ENCODE data around the gene RPGRIP1L. TPM values are rescaled to one million over a fixed set of nuclear protein-coding genes. Genes with fewer than 3 reads are reported as not detected.

RPGRIP1L gene
- total RNA-seq, 3 donors from 2014 or later (not counting 1 experiment from before 2014, with no cell fraction given), result 2.3 to 3.0 (median 2.6) TPM

DNA sequence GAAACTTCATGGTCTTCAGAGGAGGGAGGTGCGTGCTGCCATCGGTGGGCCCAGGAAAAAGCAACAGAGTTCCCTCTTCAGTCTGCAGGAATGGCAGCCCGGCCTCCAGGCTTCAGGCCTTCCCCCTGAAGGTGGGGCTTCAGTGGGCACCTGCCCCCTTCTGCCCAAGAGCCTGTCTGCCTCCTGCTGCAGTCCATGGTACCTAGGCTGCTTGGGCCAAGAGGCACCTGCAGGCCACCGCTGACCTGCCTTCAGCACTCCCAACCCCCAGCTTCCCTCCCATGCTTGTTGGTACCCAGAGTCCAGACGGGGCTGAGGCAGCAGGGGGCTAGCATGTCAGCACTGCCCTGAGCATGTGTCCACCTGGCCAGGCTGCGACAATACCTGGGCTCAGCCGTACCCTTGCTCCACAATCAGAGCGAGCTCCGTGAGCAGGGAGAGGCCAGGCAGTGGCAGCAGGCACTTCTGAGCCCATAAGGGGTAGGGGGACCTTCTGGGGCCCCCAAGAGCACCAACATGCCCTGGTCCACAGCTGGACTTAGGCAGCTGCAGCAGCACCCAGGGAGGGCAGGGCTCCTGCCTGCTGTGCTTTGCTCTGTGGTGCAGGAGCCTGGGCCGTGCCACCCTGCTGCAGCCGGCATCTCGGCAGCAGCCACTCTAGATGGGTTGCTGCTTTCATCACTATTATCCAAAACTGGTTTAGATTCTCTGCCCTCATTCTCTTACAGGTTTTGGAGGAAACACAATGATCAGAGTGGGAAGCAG, 123.4 kb downstream of the RPGRIP1L start:
- Mint-ChIP-seq H3K4me1 (no peaks in the 10 kb centered on the region), H3K27me3 (ENCODE audit: low read depth in 2 of 2) (peaks cover 2 to 7% of the 10 kb centered on the region in 2 donors), H3K36me3 (no peaks in the 10 kb centered on the region), H3K27ac (no peak overlapping the region), H3K4me3 (no peak overlapping the region), H3K9me3 (no peaks in the 10 kb centered on the region)
- Histone ChIP-seq H3K27me3 (ENCODE audit: control insufficient read depth, insufficient read depth, low read length) (no peaks in the 10 kb centered on the region), H3K27ac (ENCODE audit: low read length) (no peak overlapping the region), H3K4me3 (ENCODE audit: low read length) (no peak overlapping the region), H3K9me3 (ENCODE audit: control insufficient read depth, insufficient read depth, low read length) (no peaks in the 10 kb centered on the region), H3K36me3 (ENCODE audit: control insufficient read depth, insufficient read depth, low read length) (no peaks in the 10 kb centered on the region), H3K4me1 (ENCODE audit: control insufficient read depth, insufficient read depth, low read length) (no peaks in the 10 kb centered on the region)
- WGBS (ENCODE audit: insufficient coverage), result 87% methylated on average over 12 of the region's 12 CpGs
- TF ChIP-seq, protein P1, sequence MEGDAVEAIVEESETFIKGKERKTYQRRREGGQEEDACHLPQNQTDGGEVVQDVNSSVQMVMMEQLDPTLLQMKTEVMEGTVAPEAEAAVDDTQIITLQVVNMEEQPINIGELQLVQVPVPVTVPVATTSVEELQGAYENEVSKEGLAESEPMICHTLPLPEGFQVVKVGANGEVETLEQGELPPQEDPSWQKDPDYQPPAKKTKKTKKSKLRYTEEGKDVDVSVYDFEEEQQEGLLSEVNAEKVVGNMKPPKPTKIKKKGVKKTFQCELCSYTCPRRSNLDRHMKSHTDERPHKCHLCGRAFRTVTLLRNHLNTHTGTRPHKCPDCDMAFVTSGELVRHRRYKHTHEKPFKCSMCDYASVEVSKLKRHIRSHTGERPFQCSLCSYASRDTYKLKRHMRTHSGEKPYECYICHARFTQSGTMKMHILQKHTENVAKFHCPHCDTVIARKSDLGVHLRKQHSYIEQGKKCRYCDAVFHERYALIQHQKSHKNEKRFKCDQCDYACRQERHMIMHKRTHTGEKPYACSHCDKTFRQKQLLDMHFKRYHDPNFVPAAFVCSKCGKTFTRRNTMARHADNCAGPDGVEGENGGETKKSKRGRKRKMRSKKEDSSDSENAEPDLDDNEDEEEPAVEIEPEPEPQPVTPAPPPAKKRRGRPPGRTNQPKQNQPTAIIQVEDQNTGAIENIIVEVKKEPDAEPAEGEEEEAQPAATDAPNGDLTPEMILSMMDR (IDR thresholded peaks at IDR 0.05), result no peak
- DNase-seq, result no peak
- intact Hi-C loops (cut with micrococcal nuclease), result no loop called here
- no peak for ATAC-seq

DNA sequence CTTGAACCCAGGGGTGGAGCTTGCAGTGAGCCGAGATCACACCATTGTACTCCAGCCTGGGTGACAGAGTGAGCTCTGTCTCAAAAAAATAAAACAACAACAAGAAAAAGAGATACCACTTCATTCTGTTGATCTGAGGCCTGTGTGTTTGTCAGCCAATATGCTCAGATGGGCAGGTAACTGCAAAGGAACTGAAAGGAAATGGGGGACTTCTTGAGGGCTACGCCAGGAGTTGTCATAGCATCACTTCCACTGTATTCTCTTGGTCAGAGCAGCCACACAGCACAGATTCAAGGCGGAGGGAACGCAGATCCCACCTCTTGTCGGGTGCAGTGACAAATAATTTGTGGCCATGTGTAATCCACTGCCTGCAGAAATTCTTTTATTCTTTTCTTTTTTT, 126.8 kb downstream of the RPGRIP1L start:
- DNase-seq, result no peak
- Mint-ChIP-seq H3K36me3 (peaks cover 13% of the 10 kb centered on the region), H3K4me3 (no peak overlapping the region), H3K9me3 (peaks cover 0 to 4% of the 10 kb centered on the region in 2 donors), H3K27me3 (ENCODE audit: low read depth in 2 of 2) (peaks cover 2 to 7% of the 10 kb centered on the region in 2 donors), H3K27ac (no peak overlapping the region), H3K4me1 (no peaks in the 10 kb centered on the region)
- H3K36me3 ChIP-seq (ENCODE audit: control insufficient read depth, insufficient read depth, low read length), result no peaks in the 10 kb centered on the region
- H3K4me1 ChIP-seq (ENCODE audit: control insufficient read depth, insufficient read depth, low read length), result no peaks in the 10 kb centered on the region
- no peak for ATAC-seq
- H3K4me3 ChIP-seq (ENCODE audit: low read length), result no peak overlapping the region
- H3K27me3 ChIP-seq (ENCODE audit: control insufficient read depth, insufficient read depth, low read length), result no peaks in the 10 kb centered on the region
- H3K27ac ChIP-seq (ENCODE audit: low read length), result no peak overlapping the region
- intact Hi-C loops (cut with micrococcal nuclease), result no loop called here
- WGBS (ENCODE audit: insufficient coverage), result 97% methylated on average over 5 of the region's 5 CpGs
- H3K9me3 ChIP-seq (ENCODE audit: control insufficient read depth, insufficient read depth, low read length), result no peaks in the 10 kb centered on the region
- TF ChIP-seq, protein P1 (IDR thresholded peaks at IDR 0.05), result no peak

DNA sequence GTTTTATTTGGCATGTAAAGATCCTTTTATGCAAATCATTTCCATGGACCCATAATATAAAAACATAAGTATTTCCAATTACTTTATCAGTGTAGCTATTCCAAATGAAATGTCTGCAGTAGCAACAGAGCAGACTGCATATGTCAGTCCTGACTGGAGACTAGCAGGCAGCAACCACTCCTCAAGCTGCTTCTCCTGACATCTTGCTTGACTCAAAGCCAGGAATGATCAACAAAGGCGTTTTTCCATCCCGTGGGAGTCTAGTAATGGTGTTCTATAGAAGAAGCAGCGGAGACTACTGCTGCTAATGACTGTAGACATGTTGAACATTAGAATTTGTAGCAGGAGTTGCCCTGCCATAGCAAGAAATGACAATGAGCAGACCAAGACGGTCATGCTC, 127.4 kb downstream of the RPGRIP1L start:
- intact Hi-C loops (cut with micrococcal nuclease), result no loop called here
- no peak overlapping the region for H3K27ac Mint-ChIP-seq
- H3K27me3 Mint-ChIP-seq (ENCODE audit: low read depth in 2 of 2), result peaks cover 2 to 12% of the 10 kb centered on the region in 2 donors
- H3K9me3 Mint-ChIP-seq, result peaks cover 5 to 10% of the 10 kb centered on the region in 2 donors
- no peaks in the 10 kb centered on the region for H3K4me1 Mint-ChIP-seq
- H3K9me3 ChIP-seq (ENCODE audit: control insufficient read depth, insufficient read depth, low read length), result no peaks in the 10 kb centered on the region
- H3K36me3 Mint-ChIP-seq, result peaks cover 20% of the 10 kb centered on the region
- no peaks in the 10 kb centered on the region for H3K27me3 ChIP-seq (ENCODE audit: control insufficient read depth, insufficient read depth, low read length)
- H3K4me3 Mint-ChIP-seq, result no peak overlapping the region
- TF ChIP-seq, protein P1 (IDR thresholded peaks at IDR 0.05), result no peak
- no peaks in the 10 kb centered on the region for H3K4me1 ChIP-seq (ENCODE audit: control insufficient read depth, insufficient read depth, low read length)
- no peak overlapping the region for H3K4me3 ChIP-seq (ENCODE audit: low read length)
- 89% methylated on average over 4 of the region's 4 CpGs for WGBS (ENCODE audit: insufficient coverage)
- ATAC-seq (no peak), DNase-seq (no peak)
- no peaks in the 10 kb centered on the region for H3K36me3 ChIP-seq (ENCODE audit: control insufficient read depth, insufficient read depth, low read length)
- H3K27ac ChIP-seq (ENCODE audit: low read length), result no peak overlapping the region

DNA sequence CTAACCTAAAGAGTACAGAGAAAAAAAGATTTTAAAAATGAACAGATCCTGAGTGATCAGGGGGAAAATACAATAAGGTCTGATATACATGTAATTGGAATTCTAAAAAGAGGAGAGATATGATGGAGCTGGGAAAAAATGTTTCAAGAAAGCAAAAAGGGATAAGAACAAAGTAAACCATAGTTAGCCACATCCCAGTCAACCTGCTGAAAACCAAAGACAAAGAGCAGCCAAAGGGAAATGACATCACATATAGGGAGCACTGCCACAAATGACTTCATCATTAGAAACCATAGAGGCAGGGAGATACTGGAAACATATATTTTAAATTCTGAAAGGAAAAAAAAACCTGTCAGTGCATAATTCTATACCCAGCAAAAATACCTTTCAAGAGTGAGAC, 131.9 kb downstream of the RPGRIP1L start:
- Mint-ChIP-seq H3K27me3 (ENCODE audit: low read depth in 2 of 2) (peaks cover 5 to 37% of the 10 kb centered on the region in 2 donors), H3K4me3 (no peak overlapping the region), H3K9me3 (peaks cover 9 to 14% of the 10 kb centered on the region in 2 donors), H3K4me1 (no peaks in the 10 kb centered on the region), H3K27ac (no peak overlapping the region), H3K36me3 (peaks cover 26% of the 10 kb centered on the region)
- no peak for DNase-seq
- ATAC-seq, result no peak
- Histone ChIP-seq H3K27ac (ENCODE audit: low read length) (no peak overlapping the region), H3K9me3 (ENCODE audit: control insufficient read depth, insufficient read depth, low read length) (peaks cover 4% of the 10 kb centered on the region), H3K27me3 (ENCODE audit: control insufficient read depth, insufficient read depth, low read length) (no peaks in the 10 kb centered on the region), H3K36me3 (ENCODE audit: control insufficient read depth, insufficient read depth, low read length) (no peaks in the 10 kb centered on the region), H3K4me1 (ENCODE audit: control insufficient read depth, insufficient read depth, low read length) (no peaks in the 10 kb centered on the region), H3K4me3 (ENCODE audit: low read length) (no peak overlapping the region)
- intact Hi-C loops (cut with micrococcal nuclease), result no loop called here
- TF ChIP-seq, protein P1 (IDR thresholded peaks at IDR 0.05), result no peak

Data from natural killer cell (primary cell).